ENCODE measurements around the gene FOXJ1.

FOXJ1 gene

DNA sequence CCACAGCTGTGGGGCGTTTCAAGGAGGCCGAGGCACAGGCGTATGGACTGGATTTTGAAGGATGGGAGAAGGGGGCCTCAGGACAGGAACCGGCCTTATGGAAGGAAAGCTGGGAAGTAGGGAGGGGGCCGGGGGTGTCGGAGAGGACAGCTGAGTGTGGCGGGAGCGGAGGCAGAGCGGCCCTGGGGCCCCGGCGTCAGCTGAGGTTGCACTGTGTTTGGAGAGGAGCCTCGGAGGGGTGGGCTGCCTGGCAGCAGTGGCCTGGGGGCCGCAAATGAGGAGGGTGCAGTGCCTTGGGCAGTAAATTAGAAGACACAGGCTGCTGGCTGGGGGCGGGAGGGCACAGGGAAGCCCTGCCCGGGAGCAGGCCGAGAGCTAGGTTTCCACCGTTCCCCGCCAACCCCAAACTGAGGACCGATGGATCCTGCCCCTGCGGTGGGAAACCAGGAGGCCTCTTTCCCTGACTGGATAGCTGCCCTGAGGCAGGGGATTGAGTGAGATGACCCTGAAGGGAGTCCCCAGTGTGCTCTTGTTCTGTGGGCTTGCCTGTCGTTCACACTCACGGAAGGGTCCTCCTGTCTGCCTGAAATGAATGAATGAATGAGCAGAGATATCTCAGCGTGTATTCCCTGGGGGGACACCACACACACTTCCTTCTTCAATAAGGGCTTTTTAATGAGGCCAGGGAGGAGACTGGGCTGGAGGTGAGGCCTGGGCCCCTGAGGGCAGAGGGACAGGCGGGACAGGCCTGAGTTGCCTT is 18.4 kb downstream of the FOXJ1 start:
- peak in 1 of 2 experiments; percentile 6 for DNase-seq

DNA sequence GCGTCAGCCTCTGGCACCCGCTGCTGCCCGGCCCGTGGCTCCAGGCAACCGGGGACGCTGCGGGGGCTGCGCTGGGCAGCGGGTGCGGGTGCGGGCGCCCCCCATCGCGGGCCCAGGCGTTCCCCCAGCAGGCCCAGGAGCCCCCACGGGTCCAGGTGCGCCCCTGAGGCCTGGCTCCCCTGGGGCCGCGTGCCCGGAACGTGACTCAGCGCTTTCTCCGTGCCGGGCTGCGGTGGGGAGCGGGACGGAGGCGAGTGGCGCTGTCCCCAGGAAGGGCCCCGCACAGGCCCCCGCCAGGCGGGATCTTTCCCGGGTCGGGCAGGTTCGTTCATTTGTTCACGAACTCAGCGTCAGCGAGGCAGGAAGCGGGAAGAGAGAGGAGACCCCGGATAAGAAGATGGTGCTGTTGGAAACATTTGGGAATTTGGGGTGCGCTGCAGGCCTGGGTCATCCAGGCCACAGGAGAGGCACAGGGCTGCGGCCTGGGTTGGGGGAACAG is 19.1 kb downstream of the FOXJ1 start:
- no peak for DNase-seq

DNA sequence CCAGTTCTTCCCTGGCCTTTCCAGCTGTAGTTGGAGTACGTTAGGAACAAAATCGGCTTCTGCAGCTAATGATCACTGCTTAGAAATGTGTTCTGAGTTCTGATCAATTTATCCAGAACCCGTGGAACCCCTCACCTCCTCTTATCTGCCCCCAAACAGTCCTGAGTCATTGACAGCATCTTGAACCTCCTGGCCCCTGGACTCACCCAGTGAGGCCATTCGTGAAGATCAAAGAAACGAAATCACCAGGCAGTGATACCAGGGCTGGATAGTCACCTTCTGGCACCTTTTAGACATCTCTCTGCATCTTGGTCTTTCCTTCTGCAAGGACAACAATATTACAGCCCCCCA is 20.4 kb downstream of the FOXJ1 start:
- no peak for DNase-seq

DNA sequence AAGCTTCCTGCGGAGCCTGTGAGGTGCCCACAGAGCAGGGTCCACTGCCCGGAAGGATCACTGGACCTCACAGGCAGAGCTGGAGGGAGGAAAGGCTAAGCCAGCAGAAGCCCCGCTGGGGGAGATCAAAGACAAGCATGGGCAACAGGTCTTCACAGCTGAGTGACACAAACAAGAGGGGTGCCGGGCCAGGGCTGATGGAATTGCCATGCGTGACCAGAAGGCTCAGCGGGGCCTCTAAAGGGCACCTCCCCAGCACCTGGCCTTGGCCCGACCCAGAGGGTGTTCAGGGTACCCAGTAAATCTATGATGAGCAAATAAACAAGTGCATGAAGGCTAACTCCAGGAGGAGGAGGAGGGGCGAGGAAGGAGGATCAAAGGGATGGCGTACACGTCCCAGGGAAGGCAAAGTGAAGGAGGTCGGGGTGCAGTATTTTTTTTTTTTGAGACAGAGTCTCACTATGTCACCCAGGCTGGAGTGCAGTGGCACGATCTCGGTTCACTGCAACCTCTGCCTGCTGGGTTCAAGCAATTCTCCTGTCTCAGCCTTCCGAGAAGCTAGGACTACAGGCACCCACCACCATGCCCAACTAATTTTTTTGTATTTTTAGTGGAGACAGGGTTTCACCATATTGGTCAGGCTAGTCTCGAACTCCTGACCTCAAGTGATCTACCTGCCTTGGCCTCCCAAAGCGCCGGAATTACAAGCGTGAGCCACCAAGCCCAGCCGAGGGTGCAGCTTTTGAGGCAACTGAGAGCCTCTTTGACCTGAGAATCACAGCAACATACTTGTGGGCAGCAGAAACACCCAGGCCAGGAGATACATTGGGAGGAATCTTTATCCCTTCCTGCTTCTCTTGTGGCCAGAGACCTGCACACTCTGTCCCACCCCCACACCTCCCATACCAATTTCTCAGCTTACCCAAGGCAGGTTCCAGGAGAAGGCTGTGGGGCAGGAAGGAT is 21.4 kb downstream of the FOXJ1 start:
- no peak for DNase-seq

DNA sequence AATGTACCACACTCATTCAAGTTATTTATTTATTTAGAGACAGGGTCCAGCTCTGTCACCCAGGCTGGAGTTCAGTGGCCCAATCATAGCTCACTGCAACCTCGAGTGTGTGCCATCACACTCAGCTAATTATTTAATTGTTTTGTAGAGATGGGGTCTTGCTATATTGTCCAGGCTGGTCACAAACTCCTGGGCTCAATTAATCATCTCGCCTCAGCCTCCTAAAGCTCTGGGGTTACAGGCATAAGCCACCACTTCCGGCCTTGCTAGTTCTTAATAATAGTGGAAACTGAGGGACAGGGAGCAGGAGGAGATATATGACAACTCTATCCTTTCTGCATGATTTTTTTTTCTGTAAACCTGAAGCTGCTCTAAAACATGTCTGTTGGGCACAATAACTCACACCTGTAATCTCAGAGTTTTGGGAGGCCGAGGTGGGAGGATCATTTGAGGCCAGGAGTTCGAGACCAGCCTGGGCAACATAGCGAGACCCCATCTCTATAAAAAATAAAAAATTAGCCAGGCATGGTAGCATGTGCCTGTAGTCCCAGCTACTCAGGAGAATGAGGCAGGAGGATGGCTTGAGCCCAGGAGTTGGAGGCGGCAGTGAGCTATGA is 25.8 kb downstream of the FOXJ1 start:
- no peak for DNase-seq

DNA sequence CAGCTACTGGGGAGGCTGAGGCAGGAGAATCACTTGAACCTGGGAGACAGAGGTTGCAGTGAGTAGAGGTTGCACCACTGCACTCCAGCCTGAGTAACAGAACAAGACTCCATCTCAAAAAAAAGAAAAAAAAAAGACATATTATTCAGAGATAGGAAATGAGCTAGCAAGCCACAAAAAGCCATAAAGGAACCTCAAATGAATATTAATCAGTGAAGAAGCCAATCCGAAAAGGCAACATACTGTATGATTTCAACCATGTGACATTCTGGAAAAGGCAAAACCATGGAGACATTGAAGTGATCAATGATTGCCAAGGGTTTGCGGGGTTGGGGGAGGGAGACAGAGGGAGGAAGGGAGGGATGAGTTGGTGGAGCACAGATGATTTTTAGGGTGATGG is 29.1 kb downstream of the FOXJ1 start:
- DNase-seq = no peak

DNA sequence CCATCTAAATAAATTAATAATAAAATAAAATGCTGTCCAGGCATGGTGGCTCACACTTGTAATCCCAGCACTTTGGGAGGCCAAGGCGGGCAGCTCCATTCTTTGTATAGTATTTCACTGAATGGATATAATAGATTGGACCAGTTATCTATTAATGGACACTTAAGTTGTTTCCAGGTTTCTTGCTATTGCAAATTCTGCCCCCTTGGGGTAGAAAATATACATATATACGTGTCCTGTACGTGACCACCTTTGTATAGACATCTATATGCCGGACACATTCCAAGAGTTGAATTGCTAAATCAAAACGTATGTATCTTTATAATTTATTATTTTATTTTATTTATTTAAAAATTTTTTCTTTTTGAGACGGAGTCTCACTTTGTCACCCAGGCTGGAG is 33.5 kb downstream of the FOXJ1 start:
- DNase-seq = peak in 1 of 2 experiments; percentile 23

DNA sequence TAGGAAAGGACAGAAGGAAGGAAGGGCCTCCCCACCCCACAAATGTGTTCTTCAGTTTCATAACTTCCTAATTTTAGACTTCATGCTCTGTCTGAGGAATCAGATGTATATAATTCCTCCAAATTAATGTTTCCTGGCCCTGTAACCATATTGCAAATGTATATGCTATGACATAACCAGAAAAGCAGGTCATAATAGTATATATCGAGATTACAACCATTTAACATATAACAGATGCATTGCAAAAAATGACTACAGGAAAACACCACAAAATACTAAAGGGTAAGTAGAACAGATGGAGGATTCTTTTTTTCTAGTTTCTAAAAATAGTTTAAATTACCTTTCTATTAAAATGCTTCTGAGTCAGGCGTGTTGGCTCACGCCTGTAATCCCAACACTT is 34.3 kb downstream of the FOXJ1 start:
- DNase-seq = no peak

DNA sequence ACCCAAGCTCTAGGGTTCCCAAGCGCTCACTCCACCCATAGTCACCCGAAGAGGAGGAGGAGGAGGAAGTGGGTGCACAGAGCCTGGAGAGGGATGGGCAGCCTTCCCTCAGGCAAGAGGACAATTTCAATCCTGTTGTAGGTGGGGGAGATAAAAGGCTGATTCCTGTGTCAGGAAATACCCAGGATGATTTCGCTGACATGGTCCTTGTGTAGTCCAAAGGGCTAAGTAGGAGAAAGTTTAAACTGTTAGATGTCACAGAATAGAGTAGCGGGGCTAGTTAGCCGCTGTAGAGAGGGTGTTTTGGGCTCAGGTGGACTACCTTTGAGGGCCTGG is 36.2 kb downstream of the FOXJ1 start:
- DNase-seq = no peak

DNA sequence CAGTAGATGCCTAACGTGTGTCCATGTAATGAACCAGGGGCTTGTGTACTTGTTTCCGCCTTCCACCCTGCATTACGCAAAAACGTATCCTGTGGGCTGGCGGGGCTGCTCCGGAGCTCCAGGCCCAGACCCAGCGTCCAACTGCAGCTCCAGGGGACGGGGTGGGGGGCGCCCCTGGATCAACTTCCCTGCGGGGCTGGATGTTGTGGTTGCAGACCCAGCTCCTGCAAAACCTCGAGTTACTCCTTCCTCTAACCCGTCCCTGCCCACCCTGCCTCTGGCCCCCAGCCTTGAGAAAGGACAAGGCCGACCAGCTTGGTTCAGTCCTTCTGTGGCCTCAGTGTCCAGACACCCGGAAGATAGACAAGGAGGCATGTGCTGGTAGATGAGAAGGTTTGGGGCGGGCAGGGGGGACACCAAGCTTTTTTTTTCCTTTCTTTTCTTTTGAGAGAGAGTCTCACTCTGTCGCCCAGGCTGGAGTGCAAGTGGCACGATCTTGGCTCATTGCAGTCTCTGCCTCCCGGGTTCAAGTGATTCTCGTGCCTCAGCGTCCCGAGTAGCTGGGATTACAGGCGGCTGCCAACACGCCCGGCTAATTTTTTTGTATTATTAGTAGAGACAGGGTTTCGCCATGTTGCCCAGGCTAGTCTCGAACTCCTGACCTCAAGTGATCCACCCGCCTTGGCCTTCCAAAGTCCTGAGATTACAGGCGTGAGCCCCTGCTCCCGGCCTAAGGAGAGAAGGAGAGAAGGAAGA is 36.7 kb downstream of the FOXJ1 start:
- DNase-seq = no peak

DNA sequence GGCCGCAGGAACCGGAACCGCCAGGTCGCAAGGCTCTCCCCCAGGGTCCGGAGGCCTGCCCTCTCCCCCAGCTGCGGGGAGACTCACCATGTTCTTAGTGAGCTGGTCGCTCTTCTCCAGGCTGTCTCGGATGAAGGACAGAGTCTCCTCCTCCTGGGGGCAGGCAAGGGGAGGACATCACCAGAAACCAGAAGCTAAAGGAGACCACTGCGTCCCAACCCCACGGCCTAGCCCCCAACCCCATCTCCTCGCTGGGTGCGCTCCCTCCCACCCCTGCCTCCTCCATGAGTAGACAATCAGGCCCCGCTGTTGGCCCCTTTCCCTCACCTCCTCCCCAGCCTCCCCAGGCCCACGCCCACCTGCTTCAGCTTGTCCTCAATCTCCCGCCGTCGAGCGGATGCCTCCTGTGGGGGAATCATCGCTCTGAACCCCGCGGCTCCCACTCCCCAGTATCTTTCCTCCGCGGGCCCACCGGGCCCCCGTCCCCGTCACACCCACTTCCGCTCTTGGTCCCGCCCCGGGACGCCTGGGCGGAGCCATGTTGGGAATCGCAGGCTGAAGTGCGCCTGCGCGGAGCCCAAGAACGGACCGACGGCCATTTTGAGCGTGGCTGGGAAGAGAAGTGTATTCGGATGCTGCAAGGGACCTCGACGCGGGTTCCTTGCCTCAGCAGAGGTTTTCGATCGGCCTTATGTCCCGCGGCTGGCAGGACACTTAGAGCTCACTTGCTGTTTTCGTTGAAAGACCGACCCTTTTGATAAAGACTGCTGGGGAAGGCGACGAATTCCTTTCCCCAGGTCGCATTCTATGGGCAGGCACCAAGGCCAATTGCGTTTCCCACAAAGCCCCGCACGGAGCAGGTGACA is 37.5 kb downstream of the FOXJ1 start, which contains the start of gene EXOC7:
EXOC7 (minus strand) TSS at position 514 of the 866 bp plus-strand sequence; CDS start at position 419, 95 bp downstream.
- DNase-seq = peak; percentile 57 to 85

DNA sequence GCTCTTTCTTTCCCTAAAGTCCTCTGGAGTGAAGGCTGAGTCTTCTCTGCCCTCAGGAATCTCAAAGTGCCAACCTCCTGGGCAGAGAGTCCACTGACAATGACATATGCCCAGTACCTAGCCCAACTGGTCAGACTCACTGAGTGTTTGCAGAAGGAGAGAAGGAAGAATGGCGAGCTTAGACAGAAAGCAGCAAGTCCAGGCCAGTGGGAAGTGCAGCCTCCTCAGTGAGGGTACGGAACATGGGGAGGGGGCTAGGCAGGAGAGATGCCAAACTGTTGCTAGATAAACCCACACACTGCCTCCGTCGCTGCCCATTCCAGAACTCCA is 38.1 kb downstream of the FOXJ1 start:
- no peak for DNase-seq

DNA sequence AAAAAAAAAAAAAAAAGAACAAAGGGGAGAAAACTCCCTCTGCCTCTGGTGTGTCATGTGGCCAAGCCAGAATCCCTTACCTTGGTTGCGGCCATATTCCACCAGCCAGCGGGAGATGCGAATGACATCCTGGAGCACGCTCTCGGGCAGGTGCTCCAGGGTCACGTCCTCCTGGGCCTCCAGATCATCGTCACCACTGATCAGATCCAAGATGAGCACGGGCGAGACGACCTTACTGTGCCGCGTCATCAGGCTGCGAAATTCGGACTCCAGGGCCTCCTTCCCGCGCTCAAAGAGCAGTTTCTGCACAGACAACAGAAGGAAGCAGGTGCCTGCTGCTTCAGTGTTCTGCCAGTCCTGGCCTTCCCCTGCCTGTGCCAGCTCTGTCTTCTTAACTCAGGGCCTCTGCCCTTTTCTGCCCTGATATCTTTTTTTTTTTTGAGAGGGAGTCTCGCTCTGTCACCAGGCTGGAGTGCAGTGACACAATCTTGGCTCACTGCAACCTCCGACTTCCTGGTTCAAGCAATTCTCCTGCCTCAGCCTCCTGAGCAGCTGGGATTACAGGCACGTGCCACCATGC is 43.2 kb downstream of the FOXJ1 start:
- DNase-seq = no peak

DNA sequence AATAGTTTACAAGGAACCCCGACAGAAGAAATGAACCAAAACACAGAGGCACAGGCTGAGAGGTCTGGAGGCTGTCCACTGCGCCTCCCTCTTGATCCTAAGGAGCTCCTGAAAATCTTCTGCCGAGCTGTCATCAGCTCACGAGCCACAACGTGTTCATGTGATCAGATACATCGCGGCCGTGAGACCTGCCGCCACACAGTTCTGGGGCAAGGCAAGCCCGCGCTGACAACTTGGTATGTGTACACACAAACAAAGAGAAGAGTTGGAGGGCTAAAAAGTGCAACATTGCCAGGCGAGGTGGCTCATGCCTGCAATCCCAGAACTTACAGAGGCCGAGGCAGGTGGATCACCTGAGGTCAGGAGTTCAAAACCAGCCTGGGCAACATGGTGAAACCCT is 45.1 kb downstream of the FOXJ1 start:
- no peak for DNase-seq

DNA sequence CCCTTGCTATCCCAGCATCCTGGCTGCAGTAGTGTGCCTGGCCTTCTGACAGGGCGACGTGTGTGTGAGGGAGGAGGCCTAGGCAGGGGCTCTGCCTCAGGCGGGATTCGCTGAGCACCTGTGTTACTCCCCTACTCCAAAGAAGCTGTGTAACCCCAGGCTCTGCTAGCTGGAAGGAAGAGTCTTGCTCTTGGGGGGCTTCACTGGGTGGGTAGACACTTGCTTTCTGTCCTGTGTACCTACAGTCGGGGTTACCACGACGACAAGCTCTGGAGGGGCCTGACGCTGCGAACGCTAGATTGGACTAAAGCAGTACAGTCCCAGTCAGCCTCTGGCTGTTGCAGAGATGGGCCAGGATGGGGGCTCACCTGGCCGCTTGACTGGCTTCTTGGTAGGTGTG is 47.0 kb downstream of the FOXJ1 start:
- DNase-seq = no peak

DNA sequence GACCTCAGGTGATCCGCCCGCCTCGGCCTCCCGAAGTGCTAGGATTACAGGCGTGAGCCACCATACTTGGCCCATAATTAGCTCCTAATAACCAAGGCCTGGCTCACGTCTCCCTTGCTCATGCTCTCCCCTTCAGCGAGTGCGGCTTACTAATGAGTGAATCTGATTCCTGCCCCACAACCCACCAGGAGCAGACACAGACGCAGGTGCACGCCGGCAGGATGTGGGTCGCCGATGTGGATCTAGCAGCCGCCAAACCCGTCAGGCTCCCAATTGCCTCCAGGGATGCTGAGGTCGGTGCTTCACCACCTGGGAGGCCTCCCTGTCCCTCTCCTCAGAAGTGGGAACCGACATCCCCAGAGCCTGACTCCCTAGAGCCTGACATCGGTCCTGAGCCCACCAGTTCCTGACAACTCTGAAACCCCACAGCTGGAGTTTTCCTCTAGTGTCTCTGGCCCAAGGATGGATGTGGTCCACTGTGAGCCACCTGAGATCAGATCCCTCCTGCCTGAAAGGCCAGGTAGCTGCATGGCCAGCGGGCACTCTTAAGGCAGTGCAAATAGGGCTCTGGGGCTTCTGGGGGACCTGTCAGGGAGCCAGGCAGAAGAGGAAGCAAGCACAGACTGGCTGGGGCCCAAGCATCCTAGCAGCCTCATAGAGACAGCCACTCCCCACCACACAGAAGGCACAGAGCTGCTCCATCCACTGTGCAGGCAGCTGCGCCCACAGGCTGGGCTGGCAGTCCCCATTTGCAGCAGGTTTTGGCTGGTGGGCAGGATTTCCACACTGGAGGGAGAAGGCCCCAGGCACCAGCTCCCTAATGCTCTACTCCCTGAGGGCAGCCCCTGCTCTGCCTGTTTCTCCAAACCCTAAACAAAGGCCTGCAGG is 48.3 kb downstream of the FOXJ1 start:
- no peak for DNase-seq

DNA sequence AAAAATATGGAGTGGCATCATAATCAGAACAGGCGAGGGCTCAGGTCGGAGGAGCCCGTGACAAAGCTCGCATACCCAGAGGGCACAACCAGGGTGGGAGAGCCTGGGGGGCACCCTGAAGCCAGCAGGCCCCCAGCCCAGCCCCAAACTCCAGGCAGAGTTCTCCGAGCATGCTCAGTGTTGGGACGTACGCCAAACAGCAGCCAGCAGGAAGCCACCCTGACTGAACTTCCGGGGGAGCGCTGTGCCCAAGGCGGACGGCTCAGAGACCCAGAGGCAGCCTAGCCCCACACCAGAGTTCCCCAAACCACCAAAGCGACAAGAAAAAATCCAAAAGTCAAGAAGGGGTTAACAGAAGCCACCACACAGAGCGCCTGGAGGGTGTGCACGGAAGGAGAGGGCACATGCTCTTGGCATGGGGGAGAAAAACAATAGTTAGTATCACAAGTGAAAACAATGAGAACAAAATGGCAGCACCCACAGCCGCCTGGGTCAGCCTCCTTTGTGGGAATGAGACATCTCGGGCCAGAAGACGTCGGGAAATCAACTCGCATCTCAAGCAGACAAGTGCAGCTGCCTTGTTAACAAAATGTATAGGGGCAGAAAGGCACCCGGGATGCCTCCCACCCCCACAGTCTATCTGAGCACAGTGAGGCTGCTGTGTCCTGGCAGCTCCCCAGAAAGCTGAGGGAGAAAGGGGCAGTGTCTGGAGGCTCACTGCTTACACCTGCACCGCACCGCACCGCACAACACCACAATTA is 49.3 kb downstream of the FOXJ1 start:
- DNase-seq = no peak

DNA sequence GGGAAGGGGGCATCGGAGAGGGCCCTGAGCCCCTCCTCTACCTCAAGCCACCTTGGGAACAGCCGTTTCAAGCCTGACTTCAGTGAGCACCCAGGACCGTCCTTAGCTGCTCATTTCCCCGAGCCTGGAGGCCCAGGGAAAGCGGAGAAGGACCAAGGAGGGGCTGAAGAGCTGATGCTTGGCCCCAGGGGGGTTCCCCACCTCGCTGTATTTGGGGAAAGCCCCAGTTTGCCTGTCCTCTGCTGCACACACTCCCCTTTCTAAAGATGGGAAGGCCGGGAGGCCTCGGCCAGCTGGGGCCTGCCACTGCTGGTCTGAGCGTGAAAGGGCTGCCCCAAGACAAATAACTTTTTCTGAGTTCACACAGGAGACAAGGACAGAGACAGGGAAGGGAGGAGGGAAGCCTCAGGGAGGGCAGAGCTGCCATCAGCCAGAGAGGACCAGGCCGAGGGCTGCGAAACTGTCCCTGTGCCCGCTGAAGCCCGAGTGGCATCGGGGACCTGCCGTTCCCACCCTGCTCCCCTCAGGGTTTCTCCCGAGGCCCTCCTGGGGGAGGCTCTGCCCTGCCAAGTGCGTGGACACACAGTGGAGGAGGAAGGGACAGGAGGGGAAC is 50.4 kb downstream of the FOXJ1 start:
- DNase-seq = no peak

Measured in SW 1271 (cell line).